Choroid plexus epithelial cell (primary cell): ENCODE data around the gene KDM4C.
A peak's percentile ranks its signal among the peaks of the same experiment; 100 is the strongest.
"Not testable (repeated sequence)": the region's sequence is repeated elsewhere in the genome, so short reads cannot be mapped to it uniquely, and the experiment has no call there.

Source experiments
- DNase-seq: peaks from one replicate; pipeline ENCODE4 v3.0.0-alpha.2; 2010; ENCODE audit warnings: low read depth
- H3K4me3 ChIP-seq: 2 replicates; pipeline ENCODE4 v1.5.1; 2011; ENCODE audit warnings: low read depth, mild to moderate bottlenecking, control low read depth, low read length, moderate library complexity
- CTCF ChIP-seq: conservative IDR thresholded peaks from 2 replicates; pipeline ENCODE4 v1.5.1; 2011; ENCODE audit warnings: low read depth, mild to moderate bottlenecking, control low read depth, inconsistent platforms, low read length, moderate library complexity

KDM4C gene

GRCh38 chr9:7028591-7028990, 270.8 kb downstream of the KDM4C start:
- no peak for TF ChIP-seq CTCF
- DNase-seq = no peak
- no peak overlapping the region for H3K4me3 ChIP-seq

DNA sequence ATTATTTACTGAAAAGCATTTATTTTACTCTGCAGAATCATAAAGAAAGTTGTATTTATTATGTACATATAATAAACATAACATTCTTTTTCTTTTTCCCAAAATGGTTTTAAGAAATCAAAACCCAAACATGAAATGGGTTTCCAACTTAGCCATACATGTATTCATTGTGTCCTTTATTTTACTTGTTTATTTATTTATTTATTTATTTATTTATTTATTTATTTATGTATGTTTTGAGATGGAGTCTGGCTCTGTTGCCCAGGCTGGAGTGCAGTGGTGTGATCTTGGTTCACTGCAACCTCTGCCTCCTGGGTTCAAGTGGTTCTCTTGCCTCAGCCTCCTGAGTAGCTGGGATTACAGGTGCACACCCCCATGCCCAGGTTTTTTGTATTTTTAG, 273.2 kb downstream of the KDM4C start:
- not testable (repeated sequence) for DNase-seq, H3K4me3 ChIP-seq

DNA sequence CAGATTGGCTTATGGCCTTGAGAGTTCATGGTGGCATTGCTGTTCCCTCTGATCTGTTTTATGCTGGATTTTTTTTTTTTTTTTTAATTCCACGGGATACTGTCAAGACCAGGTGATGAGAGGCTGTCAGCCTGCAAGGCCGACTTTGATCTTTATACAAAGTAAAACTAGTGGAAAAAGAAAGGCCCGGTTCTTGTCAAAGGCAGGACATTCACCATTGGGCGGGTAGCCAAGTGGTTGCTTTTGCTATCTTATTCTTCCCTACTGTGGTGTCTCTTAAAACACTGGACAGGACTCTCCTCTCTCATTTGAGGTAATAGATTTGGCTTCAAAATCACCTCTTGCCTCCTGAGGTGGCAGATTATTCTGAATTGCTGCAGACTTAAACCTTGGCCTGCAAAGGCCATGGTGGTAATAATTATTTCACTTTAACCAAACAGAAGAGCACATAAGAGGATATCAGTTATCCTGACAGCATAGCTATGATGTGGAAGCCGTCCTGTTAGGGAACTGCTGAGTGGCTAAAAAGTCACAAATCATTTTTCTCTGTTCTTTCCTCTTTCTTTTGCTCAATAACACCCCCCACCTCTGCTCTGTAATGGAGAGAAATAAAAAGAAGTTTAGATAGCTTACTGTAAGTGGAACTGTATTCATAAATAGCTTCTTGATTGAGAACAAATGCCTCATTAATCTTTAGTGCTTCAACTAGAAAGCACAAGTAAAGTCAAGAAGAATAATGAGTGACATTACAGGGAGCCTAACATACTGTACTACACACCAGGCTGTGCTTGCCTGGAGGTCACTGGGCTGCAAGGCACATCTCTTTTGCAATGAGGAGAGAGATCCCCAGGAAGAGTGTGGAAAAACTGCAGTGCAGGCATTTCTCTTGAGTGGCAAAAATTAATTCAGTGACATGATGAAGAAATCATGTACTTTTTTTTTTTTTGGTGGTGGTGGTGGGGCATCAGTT, 275.6 kb downstream of the KDM4C start:
- TF ChIP-seq CTCF = no peak
- H3K4me3 ChIP-seq = no peak overlapping the region
- DNase-seq = no peak

- no peak for TF ChIP-seq CTCF
- no peak for DNase-seq
- no peak overlapping the region for H3K4me3 ChIP-seq
These were observed 279.4 kb downstream of the KDM4C start for GRCh38 chr9:7037176-7037575.

GRCh38 chr9:7042124-7042523, 284.4 kb downstream of the KDM4C start:
- DNase-seq = no peak
- TF ChIP-seq CTCF = no peak
- H3K4me3 ChIP-seq = no peak overlapping the region

- no peak overlapping the region for H3K4me3 ChIP-seq
- no peak for TF ChIP-seq CTCF
- peak; percentile 38 for DNase-seq
These were observed 287.6 kb downstream of the KDM4C start for GRCh38 chr9:7045361-7045760.

- no peak for TF ChIP-seq CTCF
- DNase-seq = no peak
- no peak overlapping the region for H3K4me3 ChIP-seq
These were observed 293.9 kb downstream of the KDM4C start for GRCh38 chr9:7051711-7052110.
